ENCODE measurements around the gene ZFAND2B.

- TF ChIP-seq EP300 (IDR thresholded peaks at IDR 0.05) (no peak), CTCF (IDR thresholded peaks at IDR 0.05) (no peak), POLR2A (IDR thresholded peaks at IDR 0.05) (peak; percentile 17 to 31)
Measured at GRCh38 chr2:219218217-219218731, 11.7 kb downstream of the ZFAND2B start.

All from gastroesophageal sphincter (tissue), 3 donors.